ENCODE data around the gene NUP85. TPM values are rescaled to one million over a fixed set of nuclear protein-coding genes. Genes with fewer than 3 reads are reported as not detected.

NUP85 gene
- total and polyA plus RNA-seq, 2 donors (not counting 3 experiments of a cell fraction or from before 2014, with no cell fraction given), result 105 to 120 TPM

DNA sequence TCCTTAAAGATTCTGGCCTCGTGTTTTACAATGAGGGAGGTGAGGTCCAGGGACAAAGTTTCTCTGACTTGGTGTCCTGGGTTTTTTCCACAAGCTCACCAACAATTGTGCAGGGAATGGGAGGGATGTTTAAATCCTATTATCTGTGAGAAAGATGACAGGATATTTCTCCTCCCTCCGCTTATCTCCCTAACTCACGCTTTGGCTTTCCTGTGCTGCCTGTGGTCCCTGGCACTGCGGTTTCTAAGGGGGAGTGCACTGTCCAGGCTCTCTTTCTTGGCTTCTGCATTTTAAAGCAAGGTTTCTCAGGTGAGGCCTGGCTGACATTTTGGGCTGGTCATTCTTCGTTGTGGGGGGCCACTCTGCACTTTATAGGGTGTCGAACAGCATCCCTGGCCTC, 39.5 kb downstream of the NUP85 start:
- no peak for TF ChIP-seq FOS (IDR thresholded peaks at IDR 0.05; ENCODE audit: borderline replicate concordance, insufficient read depth, low read length)
- TF ChIP-seq, protein P1, sequence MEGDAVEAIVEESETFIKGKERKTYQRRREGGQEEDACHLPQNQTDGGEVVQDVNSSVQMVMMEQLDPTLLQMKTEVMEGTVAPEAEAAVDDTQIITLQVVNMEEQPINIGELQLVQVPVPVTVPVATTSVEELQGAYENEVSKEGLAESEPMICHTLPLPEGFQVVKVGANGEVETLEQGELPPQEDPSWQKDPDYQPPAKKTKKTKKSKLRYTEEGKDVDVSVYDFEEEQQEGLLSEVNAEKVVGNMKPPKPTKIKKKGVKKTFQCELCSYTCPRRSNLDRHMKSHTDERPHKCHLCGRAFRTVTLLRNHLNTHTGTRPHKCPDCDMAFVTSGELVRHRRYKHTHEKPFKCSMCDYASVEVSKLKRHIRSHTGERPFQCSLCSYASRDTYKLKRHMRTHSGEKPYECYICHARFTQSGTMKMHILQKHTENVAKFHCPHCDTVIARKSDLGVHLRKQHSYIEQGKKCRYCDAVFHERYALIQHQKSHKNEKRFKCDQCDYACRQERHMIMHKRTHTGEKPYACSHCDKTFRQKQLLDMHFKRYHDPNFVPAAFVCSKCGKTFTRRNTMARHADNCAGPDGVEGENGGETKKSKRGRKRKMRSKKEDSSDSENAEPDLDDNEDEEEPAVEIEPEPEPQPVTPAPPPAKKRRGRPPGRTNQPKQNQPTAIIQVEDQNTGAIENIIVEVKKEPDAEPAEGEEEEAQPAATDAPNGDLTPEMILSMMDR (IDR thresholded peaks at IDR 0.05; ENCODE audit: extremely low read depth in 1 of 2, insufficient read depth in 1 of 2, low read depth in 1 of 2, low read length in 2 of 2), result no peak
- TF ChIP-seq JUN (IDR thresholded peaks at IDR 0.05; ENCODE audit: borderline replicate concordance, insufficient read depth, insufficient read length, low read depth), result no peak
- FAIRE-seq, result no peak
- dilution Hi-C loops (cut with MboI; ENCODE audit: extremely low pct_ligation_motif_present, low sequenced_read_pairs), result no loop called here
- Histone ChIP-seq H3K4me2 (ENCODE audit: insufficient read depth, low read length) (no peak overlapping the region), H3K27me3 (ENCODE audit: control insufficient read depth in 2 of 2, insufficient read depth in 2 of 2, low read length in 2 of 2) (no peaks in the 10 kb centered on the region), H3K4me3 (replicated peaks in 1 of 3; ENCODE audit: insufficient read depth in 1 of 3, low read depth in 1 of 3, low read length in 3 of 3) (no peak overlapping the region), H3K4me1 (ENCODE audit: control insufficient read depth, extremely low read depth, insufficient read depth, low read length) (peaks cover 6% of the 10 kb centered on the region), H3K9ac (replicated peaks; ENCODE audit: extremely low read depth, insufficient read depth, low read length) (no peak overlapping the region), H3K9me3 (replicated peaks; ENCODE audit: control insufficient read depth, insufficient read depth, low read length) (no peaks in the 10 kb centered on the region), H3K79me2 (ENCODE audit: control insufficient read depth, insufficient read depth, low read length) (peaks cover 14% of the 10 kb centered on the region), H4K20me1 (replicated peaks; ENCODE audit: control insufficient read depth, extremely low read depth, insufficient read depth, low read length) (no peaks in the 10 kb centered on the region), H3K27ac (ENCODE audit: insufficient read depth, low read depth, low read length) (no peak overlapping the region), H2AFZ (ENCODE audit: low read depth, low read length) (no peak overlapping the region), H3K9me1 (replicated peaks; ENCODE audit: control insufficient read depth, extremely low read depth, insufficient read depth, low read length) (no peaks in the 10 kb centered on the region), H3K36me3 (ENCODE audit: control insufficient read depth in 2 of 2, extremely low read depth in 1 of 2, insufficient read depth in 2 of 2, low read length in 2 of 2) (peaks cover 5 to 50% of the 10 kb centered on the region in 2 experiments)
- no peak for DNase-seq (ENCODE audit: low read depth, low spot score)
- CTCF ChIA-PET, result interaction anchor here (7.6 kb wide), 1 partner anchor 26 kb away, joined by 91 read pairs; the partner anchor contains the start of gene MIF4GD
- BruUV-seq (replicated peaks), result no TSS peak
- POLR2A ChIA-PET, result interaction anchor here (0.6 kb wide), 1 partner anchor 34 kb away, joined by 4 read pairs; no protein-coding TSS in a partner anchor
- intact Hi-C loops (cut with micrococcal nuclease), result no loop called here

DNA sequence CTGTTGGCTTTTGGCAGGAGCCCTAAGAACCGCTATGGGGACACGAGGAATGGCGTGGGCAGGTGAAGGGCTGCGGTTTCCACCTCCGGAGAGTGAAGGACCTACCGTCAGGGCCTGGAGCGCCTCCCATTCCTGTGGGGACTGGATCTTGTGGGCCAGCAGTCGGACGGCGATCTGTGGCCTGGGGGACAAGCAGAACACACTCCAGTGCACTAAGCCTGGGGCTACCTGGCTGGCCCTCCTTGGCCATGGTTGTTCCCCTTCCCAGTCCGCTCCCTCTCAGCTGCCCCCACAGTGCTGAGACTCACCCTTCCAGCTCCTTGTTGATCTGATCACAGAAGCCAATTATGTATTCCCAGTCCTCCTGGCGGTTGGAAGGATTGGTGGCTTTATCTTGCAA, 40.9 kb downstream of the NUP85 start:
- Histone ChIP-seq H3K27me3 (ENCODE audit: control insufficient read depth in 2 of 2, insufficient read depth in 2 of 2, low read length in 2 of 2) (no peaks in the 10 kb centered on the region), H2AFZ (ENCODE audit: low read depth, low read length) (no peak overlapping the region), H4K20me1 (replicated peaks; ENCODE audit: control insufficient read depth, extremely low read depth, insufficient read depth, low read length) (no peaks in the 10 kb centered on the region), H3K27ac (ENCODE audit: insufficient read depth, low read depth, low read length) (no peak overlapping the region), H3K9me1 (replicated peaks; ENCODE audit: control insufficient read depth, extremely low read depth, insufficient read depth, low read length) (no peaks in the 10 kb centered on the region), H3K4me1 (ENCODE audit: control insufficient read depth, extremely low read depth, insufficient read depth, low read length) (peaks cover 11% of the 10 kb centered on the region), H3K79me2 (ENCODE audit: control insufficient read depth, insufficient read depth, low read length) (peaks cover 22% of the 10 kb centered on the region), H3K9ac (replicated peaks; ENCODE audit: extremely low read depth, insufficient read depth, low read length) (no peak overlapping the region), H3K9me3 (replicated peaks; ENCODE audit: control insufficient read depth, insufficient read depth, low read length) (no peaks in the 10 kb centered on the region), H3K36me3 (ENCODE audit: control insufficient read depth in 2 of 2, extremely low read depth in 1 of 2, insufficient read depth in 2 of 2, low read length in 2 of 2) (peaks cover 2 to 47% of the 10 kb centered on the region in 2 experiments), H3K4me2 (ENCODE audit: insufficient read depth, low read length) (no peak overlapping the region), H3K4me3 (replicated peaks in 1 of 3; ENCODE audit: insufficient read depth in 1 of 3, low read depth in 1 of 3, low read length in 3 of 3) (no peak overlapping the region)
- no TSS peak for BruUV-seq (replicated peaks)
- FAIRE-seq (peak; percentile 31), DNase-seq (ENCODE audit: low read depth, low spot score) (no peak)
- POLR2A ChIA-PET, result no interaction called here
- CTCF ChIA-PET, result interaction anchor here (1.5 kb wide), 1 partner anchor 25 kb away, joined by 7 read pairs; the partner anchor contains the start of gene MIF4GD
- dilution Hi-C loops (cut with MboI; ENCODE audit: extremely low pct_ligation_motif_present, low sequenced_read_pairs), result no loop called here
- intact Hi-C loops (cut with micrococcal nuclease), result no loop called here
- no peak for TF ChIP-seq JUN (IDR thresholded peaks at IDR 0.05; ENCODE audit: borderline replicate concordance, insufficient read depth, insufficient read length, low read depth)
- no peak for TF ChIP-seq MYC (IDR thresholded peaks at IDR 0.05; ENCODE audit: low read depth, low read length)
- no peak for TF ChIP-seq FOS (IDR thresholded peaks at IDR 0.05; ENCODE audit: borderline replicate concordance, insufficient read depth, low read length)
- no peak for TF ChIP-seq GATA2 (IDR thresholded peaks at IDR 0.05; ENCODE audit: insufficient read depth, insufficient read length, low read depth, low read length)
- TF ChIP-seq EZH2 (IDR thresholded peaks at IDR 0.05; ENCODE audit: borderline replicate concordance, low read depth, low read length, severe bottlenecking), result no peak
- TF ChIP-seq POLR2AphosphoS5 (IDR thresholded peaks at IDR 0.05; ENCODE audit: insufficient read depth, low read depth, low read length), result no peak
- no peak for TF ChIP-seq POLR2A (IDR thresholded peaks at IDR 0.05; ENCODE audit: low read depth, low read length)
- TF ChIP-seq, protein P1 (IDR thresholded peaks at IDR 0.05; ENCODE audit: extremely low read depth in 1 of 2, insufficient read depth in 1 of 2, low read depth in 1 of 2, low read length in 2 of 2), result no peak
- TF ChIP-seq, protein P2, sequence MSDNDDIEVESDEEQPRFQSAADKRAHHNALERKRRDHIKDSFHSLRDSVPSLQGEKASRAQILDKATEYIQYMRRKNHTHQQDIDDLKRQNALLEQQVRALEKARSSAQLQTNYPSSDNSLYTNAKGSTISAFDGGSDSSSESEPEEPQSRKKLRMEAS (IDR thresholded peaks at IDR 0.05; ENCODE audit: insufficient read depth, insufficient read length), result no peak
